Measurements from ENCODE around the gene CHAF1B.

Gene CHAF1B

GRCh38 chr21:36429947-36430546 is 44.9 kb downstream of the CHAF1B start:
- peak; percentile 59 for DNase-seq

- no peak for DNase-seq
Observed at GRCh38 chr21:36430841-36431240, 45.6 kb downstream of the CHAF1B start.

GRCh38 chr21:36431252-36431651 is 46.1 kb downstream of the CHAF1B start:
- DNase-seq = no peak

GRCh38 chr21:36433059-36433709 is 48.0 kb downstream of the CHAF1B start:
- DNase-seq = no peak

- DNase-seq = no peak
Observed at GRCh38 chr21:36434144-36434543, 49.0 kb downstream of the CHAF1B start.

GRCh38 chr21:36436829-36437744 is 51.9 kb downstream of the CHAF1B start:
- DNase-seq = no peak

- no peak for DNase-seq
Observed at GRCh38 chr21:36437745-36438128, 52.5 kb downstream of the CHAF1B start.

- DNase-seq = no peak
Observed at GRCh38 chr21:36441715-36442114, 56.5 kb downstream of the CHAF1B start.

- no peak for DNase-seq
Observed at GRCh38 chr21:36446301-36446700, 61.1 kb downstream of the CHAF1B start.

- DNase-seq = no peak
Observed at GRCh38 chr21:36450511-36450910, 65.3 kb downstream of the CHAF1B start.

GRCh38 chr21:36451506-36451905 is 66.3 kb downstream of the CHAF1B start:
- no peak for DNase-seq

- no peak for DNase-seq
Observed at GRCh38 chr21:36452281-36452825, 67.2 kb downstream of the CHAF1B start.

GRCh38 chr21:36454093-36454531 is 68.9 kb downstream of the CHAF1B start:
- DNase-seq = peak; percentile 84

GRCh38 chr21:36454706-36455105 is 69.5 kb downstream of the CHAF1B start:
- DNase-seq = no peak

- no peak for DNase-seq
Observed at GRCh38 chr21:36456729-36457414, 71.7 kb downstream of the CHAF1B start.

GRCh38 chr21:36459098-36459497 is 73.9 kb downstream of the CHAF1B start:
- no peak for DNase-seq

GRCh38 chr21:36460866-36461265 is 75.7 kb downstream of the CHAF1B start:
- DNase-seq = no peak

GRCh38 chr21:36461277-36461917 is 76.2 kb downstream of the CHAF1B start:
- no peak for DNase-seq

GRCh38 chr21:36461918-36462486 is 76.8 kb downstream of the CHAF1B start:
- DNase-seq = no peak

GRCh38 chr21:36463204-36463603 is 78.0 kb downstream of the CHAF1B start:
- no peak for DNase-seq

- DNase-seq = no peak
Observed at GRCh38 chr21:36463991-36464390, 78.8 kb downstream of the CHAF1B start.

GRCh38 chr21:36464590-36464989 is 79.4 kb downstream of the CHAF1B start:
- DNase-seq = no peak
